ENCODE measurements around the gene TIMM10B. TPM values are rescaled to one million over a fixed set of nuclear protein-coding genes. Genes with fewer than 3 reads are reported as not detected.

Gene TIMM10B
- total and polyA plus RNA-seq, 9 of the 15 experiments (the other 6 are each of a cell fraction or from before 2014, with no cell fraction given), result 43.2 to 163 (median 57.0) TPM

DNA sequence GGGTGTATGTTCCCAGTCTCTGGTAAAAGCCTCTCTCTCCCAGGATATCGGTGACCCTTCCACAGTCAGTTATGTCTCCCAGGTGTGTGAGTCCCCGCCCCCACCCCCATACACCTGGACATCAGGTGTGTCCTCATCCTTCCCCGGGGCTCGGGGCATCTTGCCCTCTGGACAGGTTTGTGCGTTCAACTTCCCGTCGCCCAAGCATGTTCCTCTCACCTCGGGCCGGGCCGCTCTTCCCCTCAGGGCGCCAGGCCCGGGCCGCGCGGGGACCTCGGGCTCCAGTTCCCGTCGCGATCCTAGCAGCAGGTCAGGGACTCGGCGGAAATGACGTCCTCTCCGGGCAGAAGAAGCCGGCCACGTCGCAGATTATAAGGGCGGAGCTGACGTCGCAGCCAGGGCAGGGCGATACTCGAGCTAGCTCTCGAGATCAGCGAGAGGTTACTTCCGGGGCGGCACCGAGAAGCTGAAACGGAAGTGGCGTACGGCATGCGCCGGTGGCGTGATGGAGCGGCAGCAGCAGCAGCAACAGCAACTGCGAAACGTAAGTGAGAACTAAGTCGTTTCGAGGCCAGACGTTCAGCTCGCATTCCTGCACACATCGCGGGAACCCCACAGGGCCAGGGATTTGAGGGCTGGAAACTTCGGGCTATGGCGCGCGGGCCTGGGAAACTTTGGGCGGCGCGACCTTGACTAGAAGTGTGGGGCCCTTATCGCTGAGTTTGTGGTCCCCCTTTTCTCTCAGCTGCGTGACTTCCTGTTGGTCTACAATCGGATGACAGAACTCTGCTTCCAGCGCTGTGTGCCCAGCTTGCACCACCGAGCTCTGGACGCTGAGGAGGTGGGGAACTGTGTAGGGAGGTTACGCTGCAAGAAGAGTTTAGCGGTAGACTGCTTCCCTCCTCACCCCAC lies at the start of gene TIMM10B, which contains the start of gene ARFIP2 (continued):
- TF ChIP-seq FOXA3 (CRISPR knock-in tag; conservative IDR thresholded peaks at IDR 0.05 in 1 of 2, IDR thresholded peaks at IDR 0.05 in 1 of 2), result no peak
- TF ChIP-seq PURB (CRISPR knock-in tag; IDR thresholded peaks at IDR 0.05; ENCODE audit: low read depth), result no peak
- no peak for TF ChIP-seq ZNF347 (CRISPR knock-in tag; IDR thresholded peaks at IDR 0.05; ENCODE audit: low read depth)
- TF ChIP-seq, protein P1, sequence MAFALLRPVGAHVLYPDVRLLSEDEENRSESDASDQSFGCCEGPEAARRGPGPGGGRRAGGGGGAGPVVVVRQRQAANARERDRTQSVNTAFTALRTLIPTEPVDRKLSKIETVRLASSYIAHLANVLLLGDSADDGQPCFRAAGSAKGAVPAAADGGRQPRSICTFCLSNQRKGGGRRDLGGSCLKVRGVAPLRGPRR (CRISPR knock-in tag; IDR thresholded peaks at IDR 0.05), result no peak
- TF ChIP-seq CBX1 (IDR thresholded peaks at IDR 0.05; ENCODE audit: low read depth), result no peak
- peak; percentile 71 for TF ChIP-seq GTF2E2 (tag; IDR thresholded peaks at IDR 0.05)
- no peak for TF ChIP-seq ZFP36 (IDR thresholded peaks at IDR 0.05; ENCODE audit: low read depth, low read length, partially characterized antibody)
- no peak for TF ChIP-seq MYBL2 (IDR thresholded peaks at IDR 0.05; ENCODE audit: low read depth)
- TF ChIP-seq MYBL2 (CRISPR knock-in tag; IDR thresholded peaks at IDR 0.05; ENCODE audit: borderline replicate concordance), result no peak
- no peak for TF ChIP-seq KAT2B (IDR thresholded peaks at IDR 0.05; ENCODE audit: low read depth, low read length)
- TF ChIP-seq NFXL1 (CRISPR knock-in tag; IDR thresholded peaks at IDR 0.05), result no peak
- peak; percentile 67; the same call in 1 of the 2 replicates for TF ChIP-seq ZBTB1 (CRISPR knock-in tag; IDR thresholded peaks at IDR 0.05; ENCODE audit: borderline replicate concordance, low read depth)
- peak; percentile 98 for TF ChIP-seq CREB1 (IDR thresholded peaks at IDR 0.05)
- peak; percentile 98 for TF ChIP-seq CREB1 (CRISPR knock-in tag; IDR thresholded peaks at IDR 0.05)
- TF ChIP-seq, protein P2, sequence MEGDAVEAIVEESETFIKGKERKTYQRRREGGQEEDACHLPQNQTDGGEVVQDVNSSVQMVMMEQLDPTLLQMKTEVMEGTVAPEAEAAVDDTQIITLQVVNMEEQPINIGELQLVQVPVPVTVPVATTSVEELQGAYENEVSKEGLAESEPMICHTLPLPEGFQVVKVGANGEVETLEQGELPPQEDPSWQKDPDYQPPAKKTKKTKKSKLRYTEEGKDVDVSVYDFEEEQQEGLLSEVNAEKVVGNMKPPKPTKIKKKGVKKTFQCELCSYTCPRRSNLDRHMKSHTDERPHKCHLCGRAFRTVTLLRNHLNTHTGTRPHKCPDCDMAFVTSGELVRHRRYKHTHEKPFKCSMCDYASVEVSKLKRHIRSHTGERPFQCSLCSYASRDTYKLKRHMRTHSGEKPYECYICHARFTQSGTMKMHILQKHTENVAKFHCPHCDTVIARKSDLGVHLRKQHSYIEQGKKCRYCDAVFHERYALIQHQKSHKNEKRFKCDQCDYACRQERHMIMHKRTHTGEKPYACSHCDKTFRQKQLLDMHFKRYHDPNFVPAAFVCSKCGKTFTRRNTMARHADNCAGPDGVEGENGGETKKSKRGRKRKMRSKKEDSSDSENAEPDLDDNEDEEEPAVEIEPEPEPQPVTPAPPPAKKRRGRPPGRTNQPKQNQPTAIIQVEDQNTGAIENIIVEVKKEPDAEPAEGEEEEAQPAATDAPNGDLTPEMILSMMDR (IDR thresholded peaks at IDR 0.05 in 2 of 3, conservative IDR thresholded peaks at IDR 0.05 in 1 of 3; ENCODE audit: insufficient read depth in 2 of 3, low read depth in 1 of 3, low read length in 3 of 3), result no peak
- no peak for TF ChIP-seq DACH1 (IDR thresholded peaks at IDR 0.05; ENCODE audit: partially characterized antibody)
- TF ChIP-seq, protein P3, sequence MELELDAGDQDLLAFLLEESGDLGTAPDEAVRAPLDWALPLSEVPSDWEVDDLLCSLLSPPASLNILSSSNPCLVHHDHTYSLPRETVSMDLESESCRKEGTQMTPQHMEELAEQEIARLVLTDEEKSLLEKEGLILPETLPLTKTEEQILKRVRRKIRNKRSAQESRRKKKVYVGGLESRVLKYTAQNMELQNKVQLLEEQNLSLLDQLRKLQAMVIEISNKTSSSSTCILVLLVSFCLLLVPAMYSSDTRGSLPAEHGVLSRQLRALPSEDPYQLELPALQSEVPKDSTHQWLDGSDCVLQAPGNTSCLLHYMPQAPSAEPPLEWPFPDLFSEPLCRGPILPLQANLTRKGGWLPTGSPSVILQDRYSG (tag; conservative IDR thresholded peaks at IDR 0.05; ENCODE audit: low read depth), result no peak
- TF ChIP-seq, protein P4, sequence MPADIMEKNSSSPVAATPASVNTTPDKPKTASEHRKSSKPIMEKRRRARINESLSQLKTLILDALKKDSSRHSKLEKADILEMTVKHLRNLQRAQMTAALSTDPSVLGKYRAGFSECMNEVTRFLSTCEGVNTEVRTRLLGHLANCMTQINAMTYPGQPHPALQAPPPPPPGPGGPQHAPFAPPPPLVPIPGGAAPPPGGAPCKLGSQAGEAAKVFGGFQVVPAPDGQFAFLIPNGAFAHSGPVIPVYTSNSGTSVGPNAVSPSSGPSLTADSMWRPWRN (IDR thresholded peaks at IDR 0.05; ENCODE audit: low read depth), result no peak
- TF ChIP-seq KDM4B (IDR thresholded peaks at IDR 0.05; ENCODE audit: borderline replicate concordance in 2 of 2, low read depth in 1 of 2), result no peak
- no peak for TF ChIP-seq SRSF3 (IDR thresholded peaks at IDR 0.05; ENCODE audit: insufficient read depth, low read length)
- TF ChIP-seq, protein P5, sequence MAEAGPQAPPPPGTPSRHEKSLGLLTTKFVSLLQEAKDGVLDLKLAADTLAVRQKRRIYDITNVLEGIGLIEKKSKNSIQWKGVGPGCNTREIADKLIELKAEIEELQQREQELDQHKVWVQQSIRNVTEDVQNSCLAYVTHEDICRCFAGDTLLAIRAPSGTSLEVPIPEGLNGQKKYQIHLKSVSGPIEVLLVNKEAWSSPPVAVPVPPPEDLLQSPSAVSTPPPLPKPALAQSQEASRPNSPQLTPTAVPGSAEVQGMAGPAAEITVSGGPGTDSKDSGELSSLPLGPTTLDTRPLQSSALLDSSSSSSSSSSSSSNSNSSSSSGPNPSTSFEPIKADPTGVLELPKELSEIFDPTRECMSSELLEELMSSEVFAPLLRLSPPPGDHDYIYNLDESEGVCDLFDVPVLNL (CRISPR knock-in tag; IDR thresholded peaks at IDR 0.05; ENCODE audit: low read depth), result peak; percentile 12
- TF ChIP-seq ERF (CRISPR knock-in tag; IDR thresholded peaks at IDR 0.05), result no peak
